ENCODE results near the gene CADM2.
A peak's percentile ranks its signal among the peaks of the same experiment; 100 is the strongest.
"Not testable (repeated sequence)": the region's sequence is repeated elsewhere in the genome, so short reads cannot be mapped to it uniquely, and the experiment has no call there.

Gene CADM2

GRCh38 chr3:84958495-84959469, at the start of gene CADM2:
TSS of gene CADM2 (plus strand) at chr3:84958989.
- peak; percentile 40 for DNase-seq (ENCODE audit: low spot score)

- not testable (repeated sequence) for DNase-seq (ENCODE audit: low spot score)
These were observed 40.2 kb upstream of the CADM2 start for GRCh38 chr3:84918592-84918991.

GRCh38 chr3:84922682-84923081, 36.1 kb upstream of the CADM2 start:
- no peak for DNase-seq (ENCODE audit: low spot score)

- DNase-seq (ENCODE audit: low spot score), result no peak
These were observed 33.2 kb upstream of the CADM2 start for GRCh38 chr3:84925571-84925970.

- DNase-seq (ENCODE audit: low spot score), result no peak
These were observed 15.4 kb upstream of the CADM2 start for GRCh38 chr3:84943379-84943778.

- no peak for DNase-seq (ENCODE audit: low spot score)
These were observed 12.5 kb upstream of the CADM2 start for GRCh38 chr3:84946240-84946639.

GRCh38 chr3:84959470-84960271, 882 bp downstream of the CADM2 start:
- DNase-seq (ENCODE audit: low spot score), result no peak

- no peak for DNase-seq (ENCODE audit: low spot score)
These were observed 1.8 kb downstream of the CADM2 start for GRCh38 chr3:84960581-84960980.

- DNase-seq (ENCODE audit: low spot score), result no peak
These were observed 2.2 kb downstream of the CADM2 start for GRCh38 chr3:84961011-84961410.

- DNase-seq (ENCODE audit: low spot score), result no peak
These were observed 2.9 kb downstream of the CADM2 start for GRCh38 chr3:84961521-84962255.

- DNase-seq (ENCODE audit: low spot score), result no peak
These were observed 3.6 kb downstream of the CADM2 start for GRCh38 chr3:84962415-84962814.

GRCh38 chr3:84963137-84963536, 4.3 kb downstream of the CADM2 start:
- no peak for DNase-seq (ENCODE audit: low spot score)

GRCh38 chr3:84965141-84965540, 6.4 kb downstream of the CADM2 start:
- DNase-seq (ENCODE audit: low spot score), result no peak

- no peak for DNase-seq (ENCODE audit: low spot score)
These were observed 9.2 kb downstream of the CADM2 start for GRCh38 chr3:84967767-84968581.

GRCh38 chr3:84968701-84969235, 10.0 kb downstream of the CADM2 start:
- DNase-seq (ENCODE audit: low spot score), result no peak

GRCh38 chr3:84974347-84974746, 15.6 kb downstream of the CADM2 start:
- DNase-seq (ENCODE audit: low spot score), result no peak

GRCh38 chr3:84977021-84977420, 18.2 kb downstream of the CADM2 start:
- DNase-seq (ENCODE audit: low spot score), result no peak

- DNase-seq (ENCODE audit: low spot score), result no peak
These were observed 20.1 kb downstream of the CADM2 start for GRCh38 chr3:84978843-84979242.

GRCh38 chr3:84980011-84980410, 21.2 kb downstream of the CADM2 start:
- no peak for DNase-seq (ENCODE audit: low spot score)

GRCh38 chr3:84980456-84980855, 21.7 kb downstream of the CADM2 start:
- no peak for DNase-seq (ENCODE audit: low spot score)

- no peak for DNase-seq (ENCODE audit: low spot score)
These were observed 24.7 kb downstream of the CADM2 start for GRCh38 chr3:84983490-84983889.

Measured in hematopoietic multipotent progenitor cell treated with erythropoietin and hydrocortisone succinate and interleukin-3 and kit ligand, for 15 days (in vitro differentiated cells).